ENCODE data around the gene FLT4.

- TF ChIP-seq CTCF (IDR thresholded peaks at IDR 0.05) (no peak), POLR2A (IDR thresholded peaks at IDR 0.05) (no peak)
Measured at GRCh38 chr5:180613188-180613813, 36.1 kb downstream of the FLT4 start.

Data from lower leg skin (tissue), 3 donors.